ENCODE data around the gene HMGN4.

The HMGN4 gene

GRCh38 chr6:26552205-26552604 lies 14.0 kb downstream of the HMGN4 start:
- DNase-seq (ENCODE audit: low read depth) = no peak

DNA sequence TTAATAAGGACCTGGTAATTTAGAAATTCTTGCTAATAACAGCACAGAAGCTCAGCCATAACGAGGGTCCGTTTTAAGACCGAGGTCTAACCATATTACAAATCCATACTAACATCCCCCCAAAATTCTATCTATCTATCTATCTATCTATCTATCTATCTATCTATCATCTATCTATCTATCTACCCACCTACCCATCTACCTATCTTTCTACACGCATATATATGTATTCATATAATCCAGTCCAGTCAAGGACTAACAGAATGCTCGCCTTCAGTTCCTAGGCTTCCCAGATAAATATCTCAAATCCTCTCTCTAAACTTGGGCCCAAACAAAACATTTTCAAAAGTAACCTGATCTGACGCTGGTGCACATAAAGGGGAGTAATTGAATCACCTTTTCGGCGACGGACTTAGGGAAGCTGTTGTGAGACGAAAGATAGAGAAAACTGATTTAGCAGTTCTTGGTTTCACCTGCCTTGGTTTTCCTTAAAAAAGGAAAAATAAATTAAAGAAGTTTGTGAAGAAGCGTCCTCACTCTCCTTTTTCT lies 14.5 kb downstream of the HMGN4 start:
- DNase-seq (ENCODE audit: low read depth) = no peak

DNA sequence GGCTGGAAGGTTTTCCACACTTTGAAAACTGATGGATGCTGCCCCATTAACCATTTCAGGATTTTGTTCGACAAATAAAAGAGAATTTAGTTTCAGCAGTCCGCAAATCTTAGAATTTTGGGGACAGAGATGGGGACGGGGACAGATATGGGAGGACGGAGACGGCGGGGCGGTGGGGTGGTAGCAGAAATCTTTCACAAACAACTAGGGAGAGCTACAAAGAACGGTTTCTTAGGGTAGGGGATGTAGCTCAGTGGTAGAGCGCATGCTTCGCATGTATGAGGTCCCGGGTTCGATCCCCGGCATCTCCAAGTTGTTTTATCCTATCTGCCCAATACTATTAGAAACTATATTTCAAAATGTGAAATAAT lies 15.1 kb downstream of the HMGN4 start:
- DNase-seq (ENCODE audit: low read depth) = peak; percentile 53

DNA sequence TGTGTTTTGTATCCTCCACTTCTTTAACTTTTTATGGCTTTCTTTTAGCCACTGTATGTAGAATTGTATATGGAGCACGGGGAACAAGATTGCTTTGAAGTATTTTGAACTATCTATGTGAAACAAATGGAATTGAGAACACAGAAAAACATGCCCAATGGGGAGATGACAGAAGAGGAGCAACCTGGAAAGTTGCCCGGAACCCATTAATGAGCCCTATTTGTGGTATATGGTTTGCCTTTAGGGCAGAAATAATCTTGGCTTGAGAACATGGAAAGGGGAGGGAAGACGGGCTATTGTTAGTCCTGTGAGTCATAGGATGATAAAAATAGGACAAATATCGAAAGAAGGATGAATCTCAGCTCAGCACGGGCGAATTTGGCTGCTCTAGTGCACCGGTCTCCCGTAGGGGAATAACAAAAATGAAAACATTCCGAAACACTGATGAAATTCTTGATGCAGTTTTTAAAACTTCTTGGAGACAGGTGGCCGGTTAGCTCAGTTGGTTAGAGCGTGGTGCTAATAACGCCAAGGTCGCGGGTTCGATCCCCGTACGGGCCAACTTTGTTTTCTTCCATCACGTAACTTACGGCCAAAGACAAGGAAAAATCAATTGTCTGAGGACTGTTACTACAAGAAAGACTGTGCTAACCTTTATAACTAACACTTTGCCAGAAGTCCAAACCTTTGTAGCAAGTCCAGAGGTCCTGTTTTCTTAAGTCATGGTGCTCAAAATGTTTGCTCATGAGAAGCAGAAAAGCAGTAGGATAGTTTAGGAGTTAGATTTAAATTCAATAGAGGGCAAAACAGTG lies 15.7 kb downstream of the HMGN4 start:
- DNase-seq (ENCODE audit: low read depth) = peak; percentile 56

DNA sequence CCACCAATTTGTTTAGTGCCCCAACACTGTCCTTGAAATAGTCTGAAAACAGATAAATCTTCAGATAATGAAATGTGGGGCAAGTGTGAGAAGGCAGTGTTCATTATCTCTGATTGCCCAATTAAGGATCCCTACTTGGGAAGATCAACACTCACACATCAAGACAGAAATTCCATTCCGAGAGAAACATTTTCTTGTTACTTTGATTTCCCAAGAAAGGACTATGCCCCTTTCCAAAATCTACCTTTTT lies 16.2 kb downstream of the HMGN4 start:
- DNase-seq (ENCODE audit: low read depth) = no peak

- peak; percentile 44 for DNase-seq (ENCODE audit: low read depth)
These were observed 16.7 kb downstream of the HMGN4 start for GRCh38 chr6:26554697-26555504.

- no peak for DNase-seq (ENCODE audit: low read depth)
These were observed 17.5 kb downstream of the HMGN4 start for GRCh38 chr6:26555505-26556262.

DNA sequence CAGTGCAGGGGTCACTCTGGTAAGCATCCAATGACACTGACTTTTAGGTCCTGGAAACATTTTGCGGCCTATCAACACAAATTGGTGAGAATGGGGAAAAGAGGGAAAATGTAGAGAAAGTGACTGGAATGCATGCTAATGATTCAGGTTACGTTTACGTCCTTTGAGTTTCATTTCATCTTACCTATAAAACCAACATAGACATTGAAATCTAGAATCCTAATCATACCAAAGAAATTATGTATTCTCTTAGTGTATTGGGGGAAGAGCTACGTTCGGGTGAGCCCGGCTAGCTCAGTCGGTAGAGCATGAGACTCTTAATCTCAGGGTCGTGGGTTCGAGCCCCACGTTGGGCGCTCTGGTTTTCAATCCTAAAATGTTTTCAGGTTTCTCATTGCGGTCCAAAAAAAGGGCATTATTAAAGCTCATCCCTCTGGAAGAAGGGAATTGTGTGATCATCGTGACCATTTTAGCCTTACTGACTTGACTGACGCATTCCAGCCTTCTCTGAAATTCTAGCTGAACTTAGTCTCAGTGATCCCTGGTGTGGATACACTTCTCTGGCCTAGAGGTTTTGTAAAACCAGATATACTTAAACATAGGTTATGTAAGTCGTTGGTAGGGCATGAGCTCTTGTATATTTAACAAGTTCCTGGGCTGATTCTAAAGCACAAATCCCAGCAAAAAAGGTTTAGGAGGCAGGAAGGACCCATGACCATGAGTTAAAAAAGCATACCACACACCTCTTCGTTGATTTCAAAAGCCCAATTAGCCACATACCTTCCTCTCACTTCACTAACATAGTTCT lies 18.3 kb downstream of the HMGN4 start:
- DNase-seq (ENCODE audit: low read depth) = no peak

DNA sequence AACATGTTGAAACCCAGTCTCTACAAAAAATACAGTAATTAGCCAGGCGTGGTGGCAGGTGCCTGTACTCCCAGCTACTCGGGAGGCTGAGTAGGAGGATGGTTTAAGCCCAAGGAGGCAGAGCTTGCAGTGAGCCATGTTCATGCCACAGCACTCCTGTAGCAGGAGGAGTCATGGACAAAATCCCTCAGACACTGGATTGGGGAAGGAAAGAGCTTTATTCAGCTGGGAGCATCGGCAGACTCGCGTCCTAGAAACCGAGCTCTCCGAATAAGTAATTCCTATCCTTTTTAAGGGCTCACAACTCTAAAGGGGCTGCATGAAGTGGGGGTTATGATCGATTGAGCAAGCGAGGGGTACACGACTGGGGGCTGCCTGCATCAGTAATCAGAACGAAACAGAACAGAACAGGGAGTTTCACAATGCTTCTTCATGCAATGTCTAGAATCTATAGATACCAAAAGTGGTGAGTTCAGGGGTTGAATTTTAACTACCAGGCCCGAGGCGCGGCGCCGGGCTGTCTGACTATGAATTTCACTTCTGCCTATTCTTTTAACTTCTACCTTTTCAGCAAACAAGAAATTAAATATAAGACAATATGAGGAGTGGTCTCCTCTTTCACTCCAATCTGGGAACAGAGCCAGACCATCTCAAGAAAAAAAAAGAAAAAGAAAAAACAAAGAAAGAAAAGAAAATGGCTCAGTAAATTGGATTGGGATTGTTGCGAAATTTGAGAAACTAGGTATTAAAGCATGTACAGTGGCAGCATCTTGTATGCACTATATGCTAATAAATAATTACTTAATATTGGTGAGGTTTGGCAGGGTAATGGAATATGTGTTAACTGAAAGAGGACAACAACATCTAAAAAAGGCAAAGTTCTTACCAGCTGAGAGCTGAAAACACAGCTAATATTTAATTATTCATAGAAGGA lies 23.6 kb downstream of the HMGN4 start:
- DNase-seq (ENCODE audit: low read depth) = no peak

DNA sequence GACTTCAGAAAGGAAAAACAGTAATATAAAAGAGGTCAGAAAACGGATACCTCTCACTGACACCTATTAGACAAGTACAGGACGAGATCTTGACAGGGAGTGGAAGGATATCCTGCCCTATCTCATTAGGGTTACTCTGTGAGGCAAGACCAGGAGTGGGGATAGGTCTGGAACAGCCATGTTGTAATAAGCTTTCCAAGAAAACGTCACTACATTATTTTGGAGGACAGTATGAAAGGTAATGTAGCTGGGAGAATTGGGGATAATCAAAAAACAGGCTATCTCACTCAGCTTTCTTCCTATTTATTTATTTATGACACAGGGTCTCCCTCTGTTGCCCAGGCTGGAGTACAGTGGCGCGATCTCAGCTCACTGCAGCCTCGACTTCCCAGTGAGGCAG lies 25.3 kb downstream of the HMGN4 start:
- DNase-seq (ENCODE audit: low read depth) = no peak

GRCh38 chr6:26568601-26569432 lies 30.7 kb downstream of the HMGN4 start:
- DNase-seq (ENCODE audit: low read depth) = peak; percentile 96

GRCh38 chr6:26569433-26569764 lies 31.2 kb downstream of the HMGN4 start:
- no peak for DNase-seq (ENCODE audit: low read depth)

DNA sequence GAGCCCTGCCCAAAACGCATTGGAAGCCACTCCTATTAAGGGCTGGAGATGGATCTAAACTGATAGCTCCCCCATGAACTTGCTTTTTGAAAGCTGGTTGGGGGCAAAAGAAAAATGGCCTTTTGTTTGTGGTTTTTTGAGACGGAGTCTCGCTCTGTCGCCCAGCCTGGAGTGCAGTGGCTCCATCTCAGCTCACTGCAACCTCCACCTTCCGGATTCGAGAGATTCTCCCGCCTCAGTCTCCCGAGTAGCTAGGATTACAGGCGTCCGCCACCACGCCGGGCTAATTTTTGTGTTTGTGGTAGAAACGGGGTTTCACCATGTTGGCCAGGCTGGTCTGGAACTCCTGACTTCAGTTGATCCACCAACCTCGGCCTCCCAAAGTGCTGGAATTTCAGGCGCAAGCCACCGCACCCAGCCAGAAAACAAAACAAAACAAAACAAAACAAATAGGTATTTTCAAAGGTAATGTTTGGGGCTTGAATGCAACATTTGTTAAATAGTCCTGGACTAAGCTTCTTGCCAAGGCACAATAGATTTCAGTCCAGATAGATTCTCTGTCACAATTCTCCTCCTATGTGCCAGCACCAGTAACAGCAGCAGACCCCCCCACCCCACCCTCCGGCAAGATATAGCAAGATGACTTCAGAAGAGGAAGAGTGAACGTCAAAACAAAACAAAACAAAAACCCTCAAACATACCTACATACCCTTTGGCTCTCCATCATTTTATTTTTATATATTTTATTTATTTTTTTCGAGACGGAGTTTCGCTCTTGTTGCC lies 32.1 kb downstream of the HMGN4 start:
- DNase-seq (ENCODE audit: low read depth) = no peak

DNA sequence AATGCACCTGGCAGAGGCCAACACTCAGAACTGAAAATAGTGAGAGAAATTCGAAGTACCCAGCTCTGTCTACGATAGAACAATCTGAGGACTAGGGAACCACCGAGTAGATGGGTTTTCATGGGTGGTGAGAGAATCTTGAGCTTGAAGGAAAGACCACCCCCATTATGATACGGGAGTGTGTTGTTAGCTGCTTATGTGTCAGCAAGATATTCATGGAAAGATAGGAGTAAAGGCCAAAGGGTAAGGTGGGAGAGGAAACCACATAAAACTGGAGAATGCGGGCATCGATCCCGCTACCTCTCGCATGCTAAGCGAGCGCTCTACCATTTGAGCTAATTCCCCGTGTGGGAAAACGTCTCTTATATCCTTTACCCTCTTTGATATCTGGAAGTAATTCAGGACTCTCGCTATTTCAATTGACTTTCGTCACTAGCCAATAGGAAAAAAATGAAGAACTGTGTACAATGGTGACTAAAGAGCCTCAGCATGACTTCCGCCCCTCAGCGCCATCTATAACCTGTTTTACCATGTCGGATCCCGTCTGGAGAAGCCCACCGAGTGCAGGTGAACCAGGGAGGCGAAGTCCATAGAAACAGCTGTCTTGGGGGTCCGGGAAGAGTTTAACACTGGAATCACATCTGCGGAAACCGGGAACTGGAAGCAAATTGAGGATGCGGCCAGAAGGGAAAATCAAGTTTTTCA lies 33.6 kb downstream of the HMGN4 start:
- no peak for DNase-seq (ENCODE audit: low read depth)

- no peak for DNase-seq (ENCODE audit: low read depth)
These were observed 37.4 kb downstream of the HMGN4 start for GRCh38 chr6:26575494-26575939.

DNA sequence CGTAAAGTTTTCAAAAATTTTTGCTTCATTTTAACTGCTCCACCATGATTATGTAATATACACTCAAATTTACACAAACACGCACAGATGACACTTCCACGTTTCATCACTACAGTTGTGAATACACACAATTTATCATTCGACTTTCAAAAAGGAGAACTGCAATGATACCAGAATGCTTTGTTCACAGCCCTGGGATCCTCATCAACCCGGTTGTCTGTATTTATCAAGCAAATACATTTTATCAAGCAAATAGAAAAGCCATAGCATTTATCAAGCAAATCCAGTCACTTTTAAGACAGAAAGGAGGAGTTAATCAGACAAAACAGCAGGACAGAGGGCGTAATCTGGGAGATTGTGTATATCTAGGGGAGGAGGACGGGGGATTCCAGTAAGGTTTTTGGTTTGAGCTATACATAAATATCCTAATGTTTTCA lies 38.3 kb downstream of the HMGN4 start:
- no peak for DNase-seq (ENCODE audit: low read depth)

DNA sequence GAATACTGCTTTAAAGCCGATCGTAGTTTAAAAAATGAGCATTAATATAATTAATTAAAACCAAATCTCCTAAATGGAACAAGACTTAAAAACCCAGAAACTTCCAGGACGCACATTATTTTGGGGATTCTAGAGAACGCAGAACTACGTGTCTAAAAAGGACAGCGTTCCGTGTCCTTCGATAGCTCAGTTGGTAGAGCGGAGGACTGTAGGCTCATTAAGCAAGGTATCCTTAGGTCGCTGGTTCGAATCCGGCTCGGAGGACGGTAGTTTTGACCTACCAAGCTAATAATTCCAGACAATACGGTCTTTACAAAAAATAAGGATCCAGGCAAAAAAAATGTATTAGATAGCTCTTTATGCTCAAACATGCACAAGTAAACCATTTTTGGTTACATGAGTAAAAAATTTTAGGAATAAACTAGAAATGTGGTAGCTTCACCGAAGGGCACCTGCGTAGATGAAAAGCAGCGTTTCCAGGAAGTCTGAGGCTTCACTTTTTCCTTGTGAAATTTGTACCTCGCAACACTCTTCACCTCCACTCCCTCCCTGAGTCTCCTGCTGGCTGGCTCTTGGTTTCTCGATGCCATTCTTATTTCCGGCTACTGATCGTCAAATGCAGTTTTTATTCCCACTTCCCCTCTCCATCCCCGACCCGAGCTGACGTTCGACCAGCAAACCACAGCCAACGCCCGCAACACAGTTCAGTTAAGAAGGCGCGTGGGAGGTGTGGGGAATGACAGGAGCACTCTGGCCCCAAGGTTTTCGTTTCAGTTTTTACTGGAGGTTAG lies 39.0 kb downstream of the HMGN4 start:
- DNase-seq (ENCODE audit: low read depth) = peak; percentile 39

DNA sequence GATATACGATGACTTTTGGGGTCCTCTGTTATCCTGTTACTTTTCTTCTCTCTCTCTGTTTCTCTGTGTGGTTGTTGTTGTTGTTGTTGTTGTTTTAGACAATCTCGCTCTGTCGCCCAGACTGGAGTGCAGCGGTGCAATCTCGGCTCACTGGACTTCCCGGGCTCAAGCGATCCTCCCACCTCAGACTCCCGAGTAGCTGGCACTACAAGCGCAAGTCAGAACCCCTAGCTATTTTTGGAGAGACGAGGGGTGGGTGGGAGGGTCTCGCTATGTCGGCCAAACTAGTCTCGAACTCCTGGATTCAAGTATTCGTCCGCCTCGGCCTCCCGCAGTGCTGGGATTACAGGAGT lies 39.5 kb downstream of the HMGN4 start:
- DNase-seq (ENCODE audit: low read depth) = no peak
